NCI-H1436 (cell line): ENCODE measurements around the gene PDE4B.

Experiments used
- DNase-seq: peaks from one replicate; lab custom pipeline; 2025; lab: John Stamatoyannopoulos, UW

PDE4B gene

GRCh38 chr1:66360285-66360724, 567.6 kb downstream of the PDE4B start:
- peak; percentile 86 for DNase-seq

GRCh38 chr1:66364578-66365391, 572.1 kb downstream of the PDE4B start:
- DNase-seq: no peak

GRCh38 chr1:66365635-66366034, 572.9 kb downstream of the PDE4B start:
- no peak for DNase-seq

- no peak for DNase-seq
Measured at GRCh38 chr1:66366634-66367033, 573.9 kb downstream of the PDE4B start.

GRCh38 chr1:66367369-66367768, 574.7 kb downstream of the PDE4B start:
- DNase-seq: no peak

- no peak for DNase-seq
Measured at GRCh38 chr1:66368261-66368660, 575.6 kb downstream of the PDE4B start.

GRCh38 chr1:66370462-66370971, 577.8 kb downstream of the PDE4B start:
- no peak for DNase-seq

- no peak for DNase-seq
Measured at GRCh38 chr1:66371233-66372005, 578.7 kb downstream of the PDE4B start.

- DNase-seq: no peak
Measured at GRCh38 chr1:66372522-66373101, 579.9 kb downstream of the PDE4B start.

- DNase-seq: no peak
Measured at GRCh38 chr1:66373157-66373591, 580.5 kb downstream of the PDE4B start.

GRCh38 chr1:66374148-66374547, 581.5 kb downstream of the PDE4B start:
- DNase-seq: no peak

- DNase-seq: no peak
Measured at GRCh38 chr1:66374561-66375111, 581.9 kb downstream of the PDE4B start.

GRCh38 chr1:66375125-66375524, 582.4 kb downstream of the PDE4B start:
- no peak for DNase-seq

- no peak for DNase-seq
Measured at GRCh38 chr1:66380452-66381212, 587.9 kb downstream of the PDE4B start.

GRCh38 chr1:66381621-66382275, 589.1 kb downstream of the PDE4B start:
- DNase-seq: no peak

GRCh38 chr1:66383168-66383567, 590.5 kb downstream of the PDE4B start:
- DNase-seq: no peak

- no peak for DNase-seq
Measured at GRCh38 chr1:66383611-66384010, 590.9 kb downstream of the PDE4B start.

GRCh38 chr1:66384258-66384921, 591.7 kb downstream of the PDE4B start:
- no peak for DNase-seq

GRCh38 chr1:66386712-66387111, 594.0 kb downstream of the PDE4B start:
- DNase-seq: no peak

GRCh38 chr1:66388913-66389312, 596.2 kb downstream of the PDE4B start:
- DNase-seq: no peak
